GM21528 (cell line): ENCODE measurements around the gene THUMPD2.
"Not testable (repeated sequence)": the region's sequence is repeated elsewhere in the genome, so short reads cannot be mapped to it uniquely, and the experiment has no call there.

ENCODE experiments used
- ATAC-seq: cut with Tn5 transposase; IDR thresholded peaks from one replicate; pipeline ENCODE4 v1.9.1; 2021; ENCODE audit warnings: mild to moderate bottlenecking, moderate library complexity; ENCODE audit not compliant: unreplicated experiment, low FRiP score

THUMPD2 gene

GRCh38 chr2:39778775-39779340 is at the start of gene THUMPD2:
THUMPD2 (minus strand) TSS chr2:39779258; CDS start chr2:39779239, 19 bp downstream.
- ATAC-seq: peak; percentile 89

- ATAC-seq: no peak
These were observed 42.8 kb upstream of the THUMPD2 start for GRCh38 chr2:39821871-39822270.

- no peak for ATAC-seq
These were observed 37.8 kb upstream of the THUMPD2 start for GRCh38 chr2:39816845-39817244.

- ATAC-seq: no peak
These were observed 37.4 kb upstream of the THUMPD2 start for GRCh38 chr2:39816428-39816827.

- no peak for ATAC-seq
These were observed 27.0 kb upstream of the THUMPD2 start for GRCh38 chr2:39805936-39806608.

- ATAC-seq: no peak
These were observed 24.8 kb upstream of the THUMPD2 start for GRCh38 chr2:39803839-39804238.

GRCh38 chr2:39800752-39801151 is 21.7 kb upstream of the THUMPD2 start:
- ATAC-seq: no peak

- no peak for ATAC-seq
These were observed 17.1 kb upstream of the THUMPD2 start for GRCh38 chr2:39796134-39796533.

GRCh38 chr2:39790216-39790818 is 11.3 kb upstream of the THUMPD2 start:
- ATAC-seq: not testable (repeated sequence)

GRCh38 chr2:39787950-39788349 is 8.9 kb upstream of the THUMPD2 start:
- no peak for ATAC-seq

GRCh38 chr2:39786761-39787522 is 7.9 kb upstream of the THUMPD2 start:
- no peak for ATAC-seq

GRCh38 chr2:39782591-39782990 is 3.5 kb upstream of the THUMPD2 start:
- ATAC-seq: no peak

GRCh38 chr2:39781697-39782096 is 2.6 kb upstream of the THUMPD2 start:
- no peak for ATAC-seq

GRCh38 chr2:39780825-39781600 is 2.0 kb upstream of the THUMPD2 start:
- no peak for ATAC-seq

- no peak for ATAC-seq
These were observed 869 bp upstream of the THUMPD2 start for GRCh38 chr2:39779927-39780326.

- ATAC-seq: no peak
These were observed 338 bp upstream of the THUMPD2 start for GRCh38 chr2:39779341-39779851.

GRCh38 chr2:39778233-39778632 is 825 bp downstream of the THUMPD2 start:
- ATAC-seq: no peak

GRCh38 chr2:39772812-39773152 is 6.3 kb downstream of the THUMPD2 start:
- no peak for ATAC-seq

- no peak for ATAC-seq
These were observed 6.8 kb downstream of the THUMPD2 start for GRCh38 chr2:39772086-39772811.

- no peak for ATAC-seq
These were observed 16.6 kb downstream of the THUMPD2 start for GRCh38 chr2:39762448-39762847.
